OCI-LY3 (cell line): ENCODE results near the gene NDUFA7.

Experiments
- CTCF ChIP-seq: fragments of 200-600, 300-600 bp; sonication (generic); IDR thresholded peaks from 2 replicates; pipeline ENCODE4 v1.5.1; 2014; ENCODE audit warnings: antibody characterized with exemption, low read length, low read depth
- EZH2phosphoT487 ChIP-seq: fragments of 200-600 bp; shearing (Covaris generic); IDR thresholded peaks from 2 replicates; pipeline ENCODE4 v1.6.1; 2018; ENCODE audit warnings: antibody characterized with exemption, mixed run types, low read depth

GRCh38 chr19:8337728-8338127, 16.6 kb upstream of the NDUFA7 start:
- TF ChIP-seq CTCF (no peak), EZH2phosphoT487 (no peak)
